Stimulated activated CD8-positive, alpha-beta memory T cell treated with anti-CD3 and anti-CD28 coated beads, Interleukin-4, amount 100 ng/mL, for 24 hours (primary cell): ENCODE measurements around the gene TBL1XR1.

Experiments
- DNase-seq: peaks from one replicate; pipeline ENCODE4 v3.0.0-alpha.2; 2020; ENCODE audit warnings: low read depth

TBL1XR1 gene

GRCh38 chr3:177197041-177197726 lies at the start of gene TBL1XR1:
TSS of gene TBL1XR1 (minus strand) at chr3:177197482. CDS start at chr3:177064977, 132,505 bp downstream.
- peak; percentile 75 for DNase-seq

GRCh38 chr3:177245250-177245649 lies 48.0 kb upstream of the TBL1XR1 start:
- DNase-seq = no peak

- no peak for DNase-seq
Observed at GRCh38 chr3:177244606-177245005, 47.3 kb upstream of the TBL1XR1 start.

GRCh38 chr3:177238686-177239216 lies 41.5 kb upstream of the TBL1XR1 start:
- no peak for DNase-seq

GRCh38 chr3:177237206-177237605 lies 39.9 kb upstream of the TBL1XR1 start:
- DNase-seq = no peak

GRCh38 chr3:177236704-177237103 lies 39.4 kb upstream of the TBL1XR1 start:
- no peak for DNase-seq

- DNase-seq = no peak
Observed at GRCh38 chr3:177234121-177234520, 36.8 kb upstream of the TBL1XR1 start.

- DNase-seq = no peak
Observed at GRCh38 chr3:177231242-177231641, 34.0 kb upstream of the TBL1XR1 start.

- no peak for DNase-seq
Observed at GRCh38 chr3:177230641-177231040, 33.4 kb upstream of the TBL1XR1 start.

GRCh38 chr3:177229791-177230190 lies 32.5 kb upstream of the TBL1XR1 start:
- DNase-seq = no peak

- DNase-seq = no peak
Observed at GRCh38 chr3:177228601-177229190, 31.4 kb upstream of the TBL1XR1 start.

- DNase-seq = no peak
Observed at GRCh38 chr3:177224414-177224813, 27.1 kb upstream of the TBL1XR1 start.

- DNase-seq = no peak
Observed at GRCh38 chr3:177221744-177222143, 24.5 kb upstream of the TBL1XR1 start.

GRCh38 chr3:177220136-177220974 lies 23.1 kb upstream of the TBL1XR1 start:
- no peak for DNase-seq

- no peak for DNase-seq
Observed at GRCh38 chr3:177213801-177214535, 16.7 kb upstream of the TBL1XR1 start.

- DNase-seq = no peak
Observed at GRCh38 chr3:177212756-177213155, 15.5 kb upstream of the TBL1XR1 start.

- no peak for DNase-seq
Observed at GRCh38 chr3:177212278-177212610, 15.0 kb upstream of the TBL1XR1 start.

GRCh38 chr3:177211503-177212277 lies 14.4 kb upstream of the TBL1XR1 start:
- no peak for DNase-seq

GRCh38 chr3:177210744-177211502 lies 13.6 kb upstream of the TBL1XR1 start:
- DNase-seq = no peak

GRCh38 chr3:177209509-177209908 lies 12.2 kb upstream of the TBL1XR1 start:
- no peak for DNase-seq

GRCh38 chr3:177208781-177209180 lies 11.5 kb upstream of the TBL1XR1 start:
- no peak for DNase-seq
